Activated T-helper 17 cell treated with anti-CD3 and anti-CD28 coated beads, Interleukin-2, amount 50 U/mL, for 72 hours (primary cell): ENCODE measurements around the gene GMPS. TPM values are rescaled to one million over a fixed set of nuclear protein-coding genes. Genes with fewer than 3 reads are reported as not detected.
"Not testable (repeated sequence)": the region's sequence is repeated elsewhere in the genome, so short reads cannot be mapped to it uniquely, and the experiment has no call there.

Source experiments
- ATAC-seq: fragments of 150-1000 bp; cut with Tn5 transposase; replicated peaks from 2 replicates; pipeline ENCODE4 v1.10.0; 2021; ENCODE audit warnings: mild to moderate bottlenecking, moderate library complexity
- H3K27ac Mint-ChIP-seq: one replicate; pipeline ENCODE4 v1.8.0; 2022; ENCODE audit warnings: mixed read lengths
- H3K27me3 Mint-ChIP-seq: one replicate; pipeline ENCODE4 v1.8.0; 2022; ENCODE audit warnings: mixed read lengths
- H3K36me3 Mint-ChIP-seq: one replicate; pipeline ENCODE4 v1.8.0; 2022; ENCODE audit warnings: low read depth, mild to moderate bottlenecking, mixed read lengths
- H3K4me1 Mint-ChIP-seq: one replicate; pipeline ENCODE4 v1.8.0; 2022; ENCODE audit warnings: mixed read lengths
- H3K4me3 Mint-ChIP-seq: one replicate; pipeline ENCODE4 v1.8.0; 2022; ENCODE audit warnings: mild to moderate bottlenecking, mixed read lengths
- H3K9me3 Mint-ChIP-seq: one replicate; pipeline ENCODE4 v1.8.0; 2022; ENCODE audit warnings: mixed read lengths
- total RNA-seq, 2 donors: library from RNA; stranded (reverse); gene quantifications; one replicate each; pipeline ENCODE4 v1.2.3, GENCODE V29; 2022

GMPS gene
- total RNA-seq, 2 donors from 2014 or later, result 83.5 to 113 TPM

DNA sequence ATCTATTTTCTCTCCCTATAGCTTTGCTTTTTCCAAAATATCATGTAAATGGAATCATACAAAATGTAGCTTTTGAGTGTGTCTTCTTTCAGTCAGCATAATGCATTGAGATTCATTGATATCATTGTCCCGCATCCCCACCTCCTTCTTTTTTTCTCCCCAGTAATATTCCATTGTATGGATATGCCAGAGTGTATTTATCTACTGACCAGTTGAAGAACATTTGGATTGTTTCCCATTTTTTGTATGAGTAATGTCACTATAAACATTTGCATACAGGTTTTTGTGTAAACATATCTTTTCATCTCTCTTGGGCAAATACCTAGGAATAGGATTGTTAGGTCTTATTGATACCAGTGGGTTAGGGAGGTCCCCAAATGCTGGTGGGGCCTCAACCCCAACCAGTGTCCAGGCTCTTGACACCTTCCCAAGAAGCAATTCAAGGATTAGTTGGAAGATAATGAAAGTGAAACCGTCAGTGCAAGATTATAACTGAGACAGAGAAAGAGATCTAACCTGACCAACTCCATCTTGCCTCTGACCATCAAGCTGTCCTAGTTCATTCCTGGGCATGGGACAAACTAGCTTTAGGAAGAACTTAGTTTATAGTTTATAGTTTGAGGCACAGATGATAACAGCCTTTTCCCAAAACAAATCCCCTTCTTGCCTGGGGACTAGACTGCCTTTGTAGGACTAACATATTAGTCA is 8.8 kb upstream of the GMPS start:
- Mint-ChIP-seq H3K27me3 (no peaks in the 10 kb centered on the region), H3K36me3 (no peaks in the 10 kb centered on the region), H3K4me1 (peaks cover 9% of the 10 kb centered on the region), H3K9me3 (no peaks in the 10 kb centered on the region), H3K4me3 (peak overlapping the region; percentile 55), H3K27ac (peak overlapping the region; percentile 88)
- ATAC-seq, result no peak

DNA sequence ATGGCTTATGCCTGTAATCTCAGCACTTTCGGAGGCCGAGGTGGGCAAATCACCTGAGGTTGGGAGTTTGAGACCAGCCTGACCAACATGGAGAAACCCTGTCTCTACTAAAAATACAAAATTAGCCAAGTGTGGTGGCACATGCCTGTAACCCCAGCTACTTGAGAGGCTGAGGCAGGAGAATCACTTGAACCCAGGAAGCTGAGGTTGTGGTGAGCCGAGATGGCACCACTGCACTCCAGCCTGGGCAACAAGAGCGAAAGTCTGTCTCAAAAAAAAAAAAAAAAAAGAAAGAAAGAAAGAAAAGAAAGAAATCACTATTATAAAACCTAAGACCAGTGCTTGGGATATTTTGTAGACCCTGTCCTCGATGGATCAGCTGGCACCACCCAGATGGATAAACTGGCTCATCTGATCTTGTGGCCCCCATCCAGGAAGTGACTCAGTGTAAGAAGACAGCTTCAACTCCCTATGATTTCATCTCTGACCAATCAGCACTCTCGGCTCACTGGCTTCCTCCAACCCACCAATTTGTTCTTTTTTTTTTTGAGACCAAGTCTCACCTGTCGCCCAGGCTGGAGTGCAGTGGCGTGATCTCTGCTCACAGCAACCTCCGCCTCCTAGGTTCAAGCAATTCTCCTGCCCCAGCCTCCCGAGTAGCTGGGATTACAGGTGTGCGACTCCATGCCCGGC is 8.0 kb upstream of the GMPS start:
- H3K36me3 Mint-ChIP-seq, H3K4me1 Mint-ChIP-seq, H3K27me3 Mint-ChIP-seq, H3K9me3 Mint-ChIP-seq: not testable (repeated sequence)
- Mint-ChIP-seq H3K4me3 (peak overlapping the region; percentile 55), H3K27ac (peak overlapping the region; percentile 88)
- peak; percentile 99 for ATAC-seq

DNA sequence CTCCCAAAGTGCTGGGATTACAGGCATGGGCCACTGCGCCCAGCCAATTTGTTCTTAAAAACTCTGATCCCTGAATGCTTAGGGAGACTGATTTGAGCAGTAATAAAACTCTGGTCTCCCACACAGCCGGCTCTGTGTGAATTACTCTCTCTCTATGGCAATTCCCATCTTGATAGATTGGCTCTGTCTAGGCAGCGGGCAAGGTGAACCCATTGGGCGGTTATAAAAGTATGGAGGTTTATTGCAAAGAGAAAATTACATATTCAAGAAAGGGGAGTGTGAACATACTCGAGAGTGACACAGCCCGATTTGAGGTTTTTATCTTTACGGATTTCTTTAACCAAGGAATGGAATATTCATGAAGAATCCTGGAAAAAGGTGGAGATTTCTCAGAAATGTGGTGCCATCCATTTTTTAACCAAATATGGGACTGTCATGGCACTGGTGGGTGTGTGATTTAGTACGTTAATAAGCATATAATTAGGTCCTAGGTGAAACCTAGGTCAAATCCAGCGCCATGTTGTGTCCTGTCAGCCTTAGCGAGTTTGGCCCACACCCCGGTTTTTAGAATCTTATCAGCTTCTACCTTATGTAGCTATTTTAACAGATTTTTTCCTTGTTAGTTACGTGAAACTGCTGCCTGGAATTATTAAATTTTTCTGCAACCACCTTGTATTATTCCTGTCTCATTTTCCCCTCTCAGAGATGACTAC is 7.2 kb upstream of the GMPS start:
- Mint-ChIP-seq H3K4me1 (peaks cover 9% of the 10 kb centered on the region), H3K36me3 (no peaks in the 10 kb centered on the region), H3K9me3 (no peaks in the 10 kb centered on the region), H3K27ac (peak overlapping the region; percentile 88), H3K4me3 (peak overlapping the region; percentile 55), H3K27me3 (no peaks in the 10 kb centered on the region)
- ATAC-seq, result no peak

DNA sequence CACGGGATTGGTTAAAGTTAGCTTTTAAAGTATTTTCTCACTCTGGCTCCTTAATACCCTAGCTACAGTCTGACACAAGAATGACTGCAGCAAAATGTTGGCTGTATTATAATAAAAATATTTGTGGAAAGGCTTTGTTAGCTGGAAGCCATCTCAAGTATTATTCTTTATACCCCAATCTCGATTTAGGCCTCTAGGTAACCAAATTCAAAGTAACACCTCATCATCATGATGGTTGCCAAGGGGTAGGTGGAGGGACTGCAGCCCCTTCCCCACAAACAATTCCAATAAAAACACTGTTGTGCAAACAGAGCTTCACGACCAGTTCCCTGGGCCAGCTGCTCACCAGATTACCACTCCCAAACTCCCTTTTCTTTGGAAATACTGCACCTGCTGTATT is 759 bp upstream of the GMPS start:
- H3K27me3 Mint-ChIP-seq, result no peaks in the 10 kb centered on the region
- no peaks in the 10 kb centered on the region for H3K9me3 Mint-ChIP-seq
- H3K4me1 Mint-ChIP-seq, result peaks cover 3% of the 10 kb centered on the region
- H3K36me3 Mint-ChIP-seq, result peaks cover 6% of the 10 kb centered on the region
- H3K27ac Mint-ChIP-seq, result peak overlapping the region; percentile 89
- H3K4me3 Mint-ChIP-seq, result peak overlapping the region; percentile 88
- no peak for ATAC-seq

DNA sequence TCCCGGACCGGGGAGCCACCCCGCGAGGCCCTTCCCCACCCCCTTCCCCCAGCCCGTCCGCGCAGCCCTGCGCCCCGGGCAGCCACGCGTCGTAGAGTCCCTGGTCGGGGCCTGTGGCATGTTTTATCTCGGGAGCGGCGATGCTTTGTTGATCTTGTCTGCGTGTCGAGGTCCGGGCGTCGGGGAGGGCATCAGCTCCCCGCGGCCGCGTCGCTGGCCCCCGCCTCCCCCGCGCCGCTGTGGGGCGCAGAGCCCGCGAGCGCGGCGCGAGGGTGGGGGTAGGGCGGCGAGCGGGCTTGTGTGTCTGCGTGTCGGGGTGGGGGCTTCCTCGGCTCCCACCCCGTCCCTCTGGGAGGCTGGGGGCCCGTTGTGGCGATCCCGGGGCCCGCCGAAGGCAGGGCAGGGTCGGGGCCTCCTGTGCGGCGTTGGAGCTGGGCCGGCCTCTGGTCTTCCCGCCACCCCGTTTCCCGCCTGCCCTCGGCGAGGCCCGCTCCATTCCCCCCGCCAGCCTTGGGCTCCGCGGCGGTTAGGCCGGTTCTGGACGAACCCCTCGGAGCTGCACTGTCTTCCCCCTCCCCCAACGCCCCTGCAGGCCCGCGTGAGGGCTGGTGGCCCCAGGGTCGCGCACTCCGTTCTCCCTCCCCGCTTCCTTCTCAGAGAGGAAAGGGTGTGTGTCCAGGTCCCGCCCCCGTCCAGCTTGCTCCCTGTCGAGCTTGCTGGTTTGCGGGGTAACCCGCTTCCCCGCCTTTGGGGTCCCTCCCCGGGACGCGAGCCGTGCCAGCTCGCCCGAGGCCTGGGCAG is 695 bp downstream of the GMPS start:
- Mint-ChIP-seq H3K4me3 (peak overlapping the region; percentile 88), H3K27ac (peak overlapping the region; percentile 82), H3K36me3 (peaks cover 6% of the 10 kb centered on the region), H3K27me3 (no peaks in the 10 kb centered on the region), H3K9me3 (no peaks in the 10 kb centered on the region), H3K4me1 (peaks cover 3% of the 10 kb centered on the region)
- peak; percentile 20 for ATAC-seq

DNA sequence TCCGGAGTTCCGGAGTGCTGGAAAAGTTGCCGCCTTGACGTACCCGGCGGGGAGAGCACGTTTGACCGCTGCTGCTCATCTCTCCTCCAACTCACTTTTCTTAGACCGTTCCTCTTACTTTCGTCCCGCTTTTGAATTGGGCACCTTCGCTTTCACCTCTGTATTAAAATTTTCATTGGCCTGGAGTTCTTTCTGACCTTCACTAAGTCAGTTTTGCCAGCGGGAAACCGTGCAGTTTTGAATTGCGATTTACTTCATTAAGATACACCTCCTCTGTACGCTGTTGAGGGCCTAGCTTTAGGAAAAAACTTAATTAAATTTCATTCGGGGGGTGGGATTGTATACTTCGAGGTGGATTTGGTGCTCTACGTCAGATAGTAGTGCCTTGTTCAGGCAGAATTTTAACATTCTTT is 1.3 kb downstream of the GMPS start:
- H3K4me3 Mint-ChIP-seq, result peak overlapping the region; percentile 84
- no peaks in the 10 kb centered on the region for H3K9me3 Mint-ChIP-seq
- peaks cover 3% of the 10 kb centered on the region for H3K4me1 Mint-ChIP-seq
- H3K27me3 Mint-ChIP-seq, result no peaks in the 10 kb centered on the region
- peak; percentile 2 for ATAC-seq
- peak overlapping the region; percentile 82 for H3K27ac Mint-ChIP-seq
- peaks cover 6% of the 10 kb centered on the region for H3K36me3 Mint-ChIP-seq

DNA sequence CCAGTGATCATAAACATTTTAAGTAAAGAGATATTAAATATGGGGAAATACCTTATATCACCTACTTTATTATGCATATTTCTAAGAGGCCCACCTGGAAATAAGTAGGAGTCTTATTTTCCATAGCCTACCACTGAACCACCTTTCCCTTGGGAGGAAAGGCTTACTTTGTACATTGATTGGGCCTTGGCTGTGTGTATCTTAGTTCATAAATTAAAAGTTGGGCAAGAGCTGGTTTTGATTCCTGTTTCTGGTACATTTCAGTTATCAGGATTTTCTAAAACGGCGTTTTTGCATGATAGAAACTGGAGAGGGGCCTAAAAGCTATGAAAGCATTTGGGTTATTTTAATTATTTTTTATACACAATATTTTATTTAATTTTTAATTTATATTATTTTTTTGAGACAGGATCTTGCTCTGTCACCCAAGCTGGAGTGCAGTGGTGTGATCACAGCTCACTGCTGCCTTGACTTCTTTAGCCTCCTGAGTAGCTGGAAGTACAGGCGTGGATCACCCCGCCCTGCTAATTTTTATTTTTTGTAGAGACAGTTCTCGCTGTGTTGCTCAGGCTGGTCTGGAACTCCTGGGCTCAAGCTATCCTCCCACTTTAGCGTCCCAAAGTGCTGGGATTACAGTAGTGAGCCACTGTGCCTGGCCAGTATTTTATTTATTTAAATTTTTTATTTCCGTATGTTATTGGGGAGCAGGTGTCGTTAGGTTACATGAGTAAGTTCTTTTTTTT is 2.6 kb downstream of the GMPS start:
- Mint-ChIP-seq H3K4me1 (peaks cover 12% of the 10 kb centered on the region), H3K27me3 (no peaks in the 10 kb centered on the region), H3K9me3 (no peaks in the 10 kb centered on the region), H3K4me3 (peak overlapping the region; percentile 84), H3K36me3 (peaks cover 15% of the 10 kb centered on the region), H3K27ac (no peak overlapping the region)
- ATAC-seq, result no peak

DNA sequence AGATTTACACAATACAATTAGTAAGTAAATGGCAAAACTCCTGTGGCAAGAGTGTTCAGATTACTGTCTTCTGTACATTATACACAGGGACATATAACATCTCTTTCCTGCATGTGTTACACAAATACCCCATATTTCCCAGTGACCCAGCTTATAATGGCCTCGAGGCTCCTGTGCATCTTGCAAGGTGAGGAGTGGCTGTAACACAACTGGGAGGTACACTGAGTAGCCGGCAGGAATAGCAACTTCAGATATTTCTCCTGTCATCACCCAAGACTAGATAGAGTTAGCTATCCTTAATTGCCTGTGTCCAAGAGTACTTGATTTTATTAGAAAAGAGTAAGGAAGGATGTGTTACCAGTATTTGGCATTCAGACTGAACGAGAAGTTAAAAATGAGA is 5.6 kb downstream of the GMPS start:
- H3K27me3 Mint-ChIP-seq, result no peaks in the 10 kb centered on the region
- H3K27ac Mint-ChIP-seq, result no peak overlapping the region
- ATAC-seq, result no peak
- peaks cover 15% of the 10 kb centered on the region for H3K36me3 Mint-ChIP-seq
- no peaks in the 10 kb centered on the region for H3K9me3 Mint-ChIP-seq
- H3K4me3 Mint-ChIP-seq, result no peak overlapping the region
- H3K4me1 Mint-ChIP-seq, result peaks cover 22% of the 10 kb centered on the region

DNA sequence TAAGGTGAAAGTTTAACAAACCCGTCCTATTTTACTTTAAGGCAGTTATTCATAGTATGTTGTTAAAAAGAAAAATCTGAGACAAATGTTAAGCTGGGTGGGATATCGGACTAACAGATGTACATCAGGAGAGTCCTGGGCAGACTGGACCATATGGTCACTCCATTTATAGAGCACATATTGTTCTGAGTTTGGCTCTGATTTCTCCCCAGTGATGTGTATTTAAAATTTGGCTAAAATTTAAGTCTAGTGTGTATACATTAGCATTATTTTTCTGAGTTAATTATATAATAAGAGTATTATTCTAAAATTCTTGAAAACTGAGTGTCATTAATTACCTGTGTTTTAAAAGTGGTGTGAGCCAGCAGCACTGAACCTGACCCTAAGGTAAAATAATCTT is 6.1 kb downstream of the GMPS start:
- Mint-ChIP-seq H3K9me3 (no peaks in the 10 kb centered on the region), H3K27me3 (no peaks in the 10 kb centered on the region), H3K4me1 (peaks cover 22% of the 10 kb centered on the region), H3K27ac (no peak overlapping the region), H3K4me3 (no peak overlapping the region), H3K36me3 (peaks cover 14% of the 10 kb centered on the region)
- no peak for ATAC-seq

DNA sequence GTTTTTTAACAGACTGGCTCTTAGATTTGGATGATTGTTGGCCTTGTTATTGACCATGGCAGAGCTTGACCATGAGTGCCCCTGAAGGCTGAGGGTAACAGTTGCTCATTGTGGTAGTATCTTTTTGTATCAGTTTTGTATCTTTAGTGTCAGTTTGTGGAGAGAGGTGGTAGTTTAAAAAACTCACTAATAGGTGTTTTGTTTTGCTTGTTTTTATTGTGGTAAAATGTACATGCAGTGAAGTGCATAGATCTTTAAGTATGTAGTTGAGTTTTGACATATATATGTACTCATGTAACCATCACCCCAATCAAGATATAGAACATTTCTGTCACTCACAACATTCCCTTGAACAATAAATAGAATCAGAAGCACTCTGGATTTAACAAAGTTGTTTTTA is 9.8 kb downstream of the GMPS start:
- Mint-ChIP-seq H3K27ac (peak overlapping the region; percentile 2), H3K4me1 (peaks cover 23% of the 10 kb centered on the region), H3K27me3 (no peaks in the 10 kb centered on the region), H3K9me3 (no peaks in the 10 kb centered on the region), H3K36me3 (peaks cover 9% of the 10 kb centered on the region), H3K4me3 (peak overlapping the region; percentile 10)
- no peak for ATAC-seq

DNA sequence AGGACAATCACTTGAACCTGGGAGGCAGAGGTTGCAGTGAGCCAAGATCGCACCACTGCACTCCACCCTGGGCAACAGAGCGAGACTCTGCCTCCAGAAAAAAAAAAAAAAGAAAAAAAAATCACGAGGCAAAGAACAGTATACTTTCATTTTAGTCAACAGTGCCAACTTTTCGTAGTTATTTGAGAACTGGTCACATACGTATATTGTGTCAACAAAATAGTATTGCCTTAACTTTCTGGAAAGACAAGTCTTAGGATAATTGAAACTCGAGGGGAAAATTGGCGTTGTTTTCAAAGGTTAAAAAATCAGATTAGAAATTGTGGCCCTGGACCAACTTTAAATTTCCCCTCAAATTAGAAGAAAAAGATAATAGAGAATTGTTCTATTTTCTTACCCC is 13.8 kb downstream of the GMPS start:
- H3K27me3 Mint-ChIP-seq, result no peaks in the 10 kb centered on the region
- peaks cover 30% of the 10 kb centered on the region for H3K4me1 Mint-ChIP-seq
- H3K4me3 Mint-ChIP-seq, result no peak overlapping the region
- no peaks in the 10 kb centered on the region for H3K9me3 Mint-ChIP-seq
- peaks cover 5% of the 10 kb centered on the region for H3K36me3 Mint-ChIP-seq
- no peak for ATAC-seq
- H3K27ac Mint-ChIP-seq, result no peak overlapping the region

DNA sequence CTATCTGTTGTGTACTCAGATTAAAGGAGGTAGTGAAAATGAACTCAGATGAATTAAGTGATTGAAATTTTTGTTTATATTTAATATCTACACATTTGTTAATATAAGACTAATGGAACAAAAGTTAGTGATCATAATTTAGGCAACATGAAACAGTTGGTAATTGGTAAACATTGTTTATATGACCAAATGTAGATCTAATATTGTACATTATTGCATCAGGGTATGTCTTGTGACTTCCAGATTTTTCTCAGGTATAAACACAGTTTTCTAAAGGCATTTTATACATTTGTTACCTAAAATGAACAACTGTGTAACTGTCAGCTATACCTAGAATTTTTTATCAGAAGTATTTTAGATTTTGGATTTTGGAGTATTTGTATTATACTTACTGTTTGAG is 14.8 kb downstream of the GMPS start:
- peaks cover 6% of the 10 kb centered on the region for H3K36me3 Mint-ChIP-seq
- H3K4me1 Mint-ChIP-seq, result peaks cover 28% of the 10 kb centered on the region
- H3K9me3 Mint-ChIP-seq, result no peaks in the 10 kb centered on the region
- no peak overlapping the region for H3K4me3 Mint-ChIP-seq
- no peaks in the 10 kb centered on the region for H3K27me3 Mint-ChIP-seq
- no peak for ATAC-seq
- no peak overlapping the region for H3K27ac Mint-ChIP-seq

DNA sequence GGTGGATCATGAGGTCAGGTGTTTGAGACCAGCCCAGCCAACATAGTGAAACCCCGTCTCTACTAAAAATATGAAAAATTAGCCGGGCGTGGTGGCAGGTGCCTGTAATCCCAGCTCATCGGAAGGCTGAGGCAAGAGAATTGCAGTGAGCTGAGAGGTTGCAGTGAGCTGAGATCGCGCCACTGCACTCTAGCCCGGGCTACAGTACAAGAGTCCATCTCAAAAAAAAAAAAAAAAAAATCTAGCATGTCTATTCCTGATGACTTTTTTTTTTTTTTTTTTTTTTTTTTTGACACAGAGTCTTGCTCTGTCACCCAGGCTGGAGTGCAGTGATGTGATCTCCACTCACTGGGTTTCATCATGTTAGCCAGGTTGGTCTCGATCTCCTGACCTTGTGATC is 15.9 kb downstream of the GMPS start:
- Mint-ChIP-seq H3K4me1 (peaks cover 30% of the 10 kb centered on the region), H3K36me3 (peaks cover 13% of the 10 kb centered on the region)
- not testable (repeated sequence) for H3K4me3 Mint-ChIP-seq, H3K27ac Mint-ChIP-seq, H3K9me3 Mint-ChIP-seq, H3K27me3 Mint-ChIP-seq, ATAC-seq

DNA sequence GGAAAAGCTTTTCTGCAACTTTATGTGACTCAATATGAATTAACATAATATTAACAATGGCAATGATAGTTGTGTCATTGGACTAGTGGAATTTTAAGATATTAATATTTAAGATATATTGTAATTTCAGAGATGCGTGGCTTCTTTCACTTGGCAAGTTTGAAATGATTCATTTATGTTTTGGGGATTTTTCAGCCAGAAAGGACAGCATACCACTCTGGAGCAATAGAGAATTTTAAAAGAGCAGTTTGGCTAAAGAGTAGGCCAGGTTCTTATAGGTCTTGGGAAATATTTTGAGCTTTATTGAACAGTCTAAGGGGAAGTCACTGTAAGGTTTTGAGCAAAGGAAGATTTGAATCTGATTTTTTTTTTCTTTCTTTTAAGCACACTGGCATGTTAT is 16.5 kb downstream of the GMPS start:
- peaks cover 28% of the 10 kb centered on the region for H3K4me1 Mint-ChIP-seq
- peak; percentile 24 for ATAC-seq
- H3K27ac Mint-ChIP-seq, result no peak overlapping the region
- no peaks in the 10 kb centered on the region for H3K27me3 Mint-ChIP-seq
- no peaks in the 10 kb centered on the region for H3K9me3 Mint-ChIP-seq
- H3K36me3 Mint-ChIP-seq, result peaks cover 13% of the 10 kb centered on the region
- H3K4me3 Mint-ChIP-seq, result no peak overlapping the region
